Breast epithelium (tissue), 4 donors: ENCODE measurements around the gene EIF4A2. TPM values are rescaled to one million over a fixed set of nuclear protein-coding genes. Genes with fewer than 3 reads are reported as not detected.
"Not testable (repeated sequence)": the region's sequence is repeated elsewhere in the genome, so short reads cannot be mapped to it uniquely, and the experiment has no call there.

Experiments used
- DNase-seq, 2 donors: peaks; one replicate each; pipeline ENCODE4 v3.0.0-alpha.2; 2019; ENCODE audit warnings: low spot score in 2 of 2
- H3K27ac ChIP-seq, 2 donors: fragments of 200-600 bp; sonication (generic) in 1 of 2; one replicate each; pipeline ENCODE4 v1.5.1; 2016 to 2019; ENCODE audit warnings: mild to moderate bottlenecking in 1 of 2
- H3K27me3 ChIP-seq, 2 donors: fragments of 200-600 bp; sonication (generic) in 1 of 2; one replicate each; pipeline versions ENCODE4 v1.5.1 to v1.6.0; 2017 to 2019; ENCODE audit warnings: control low read depth in 1 of 2, mild to moderate bottlenecking in 1 of 2
- H3K36me3 ChIP-seq: fragments of 200-600 bp; one replicate; pipeline ENCODE4 v1.5.1; 2019
- H3K4me1 ChIP-seq, 2 donors: fragments of 200-600 bp; sonication (generic); one replicate each; pipeline ENCODE4 v1.5.1; 2016 to 2019; ENCODE audit warnings: control low read depth in 1 of 2
- H3K4me3 ChIP-seq, 3 donors: fragments of 200-600 bp; sonication (generic); 1 replicate in 2 of 3; 2 replicates in 1 of 3; pipeline ENCODE4 v1.5.1; 2016 to 2019; ENCODE audit warnings: mild to moderate bottlenecking in 3 of 3, moderate library complexity in 2 of 3
- H3K9me3 ChIP-seq, 2 donors: fragments of 200-600 bp; sonication (generic) in 1 of 2; one replicate each; pipeline ENCODE4 v1.5.1; 2016 to 2019; ENCODE audit warnings: control low read depth in 1 of 2
- CTCF ChIP-seq, 3 donors: fragments of 450-650 bp; IDR thresholded peaks; one replicate each; pipeline ENCODE4 v1.5.1; 2016 to 2017; ENCODE audit warnings: antibody characterized with exemption in 3 of 3, mild to moderate bottlenecking in 3 of 3, moderate library complexity in 3 of 3
- POLR2A ChIP-seq: fragments of 450-650 bp; IDR thresholded peaks from one replicate; pipeline ENCODE4 v1.6.1; 2016; ENCODE audit warnings: antibody characterized with exemption, mild to moderate bottlenecking, moderate library complexity
- POLR2AphosphoS5 ChIP-seq, 3 donors: sonication (generic); formaldehyde crosslinking; IDR thresholded peaks; one replicate each; pipeline ENCODE4 v1.6.1; 2017; ENCODE audit warnings: antibody characterized with exemption in 3 of 3
- intact Hi-C: fragments of 100-400 bp; cut with DNase I; formaldehyde crosslinking; loops from one replicate; pipeline ENCODE4 v1.15.1; 2023; ENCODE audit warnings: low total_unique reads
- total RNA-seq, 3 donors: library from RNA; depleted of rRNA; stranded (reverse); fragments of >200 nt; gene quantifications; one replicate each; pipeline ENCODE4 v1.1.0, GENCODE V29; 2016

Gene EIF4A2
- total RNA-seq, 3 donors from 2014 or later, result 264 to 592 (median 493) TPM

GRCh38 chr3:186814100-186814499 is 30.7 kb downstream of the EIF4A2 start:
- Histone ChIP-seq H3K36me3 (no peaks in the 10 kb centered on the region), H3K9me3 (no peaks in the 10 kb centered on the region), H3K4me3 (no peak overlapping the region), H3K4me1 (no peaks in the 10 kb centered on the region), H3K27ac (no peak overlapping the region), H3K27me3 (peaks cover 0 to 4% of the 10 kb centered on the region in 2 donors)
- intact Hi-C loops, result no loop called here
- TF ChIP-seq POLR2A (no peak), POLR2AphosphoS5 (IDR thresholded peaks at IDR 0.05) (no peak), CTCF (IDR thresholded peaks at IDR 0.05) (no peak)
- no peak for DNase-seq

- TF ChIP-seq CTCF (IDR thresholded peaks at IDR 0.05), result no peak
- TF ChIP-seq POLR2A, result no peak
- no peak for TF ChIP-seq POLR2AphosphoS5 (IDR thresholded peaks at IDR 0.05)
- H3K4me3 ChIP-seq, result no peak overlapping the region
- H3K27me3 ChIP-seq, result peaks cover 0 to 4% of the 10 kb centered on the region in 2 donors
- no peak for DNase-seq
- no peaks in the 10 kb centered on the region for H3K4me1 ChIP-seq
- intact Hi-C loops, result no loop called here
- no peaks in the 10 kb centered on the region for H3K9me3 ChIP-seq
- no peaks in the 10 kb centered on the region for H3K36me3 ChIP-seq
- no peak overlapping the region for H3K27ac ChIP-seq
Observed at GRCh38 chr3:186815435-186815834, 32.1 kb downstream of the EIF4A2 start.

- intact Hi-C loops, result no loop called here
- Histone ChIP-seq H3K4me3 (no peak overlapping the region), H3K36me3 (no peaks in the 10 kb centered on the region), H3K4me1 (no peaks in the 10 kb centered on the region), H3K27ac (no peak overlapping the region), H3K27me3 (no peaks in the 10 kb centered on the region), H3K9me3 (no peaks in the 10 kb centered on the region)
- TF ChIP-seq CTCF (IDR thresholded peaks at IDR 0.05) (no peak), POLR2A (no peak), POLR2AphosphoS5 (IDR thresholded peaks at IDR 0.05) (no peak)
- no peak for DNase-seq
Observed at GRCh38 chr3:186818516-186818915, 35.1 kb downstream of the EIF4A2 start.

GRCh38 chr3:186818956-186819355 is 35.6 kb downstream of the EIF4A2 start:
- no peaks in the 10 kb centered on the region for H3K36me3 ChIP-seq
- no peak overlapping the region for H3K4me3 ChIP-seq
- intact Hi-C loops, result no loop called here
- H3K4me1 ChIP-seq, result no peaks in the 10 kb centered on the region
- no peak for DNase-seq
- H3K27me3 ChIP-seq, result no peaks in the 10 kb centered on the region
- no peak overlapping the region for H3K27ac ChIP-seq
- TF ChIP-seq POLR2AphosphoS5 (IDR thresholded peaks at IDR 0.05) (no peak), CTCF (IDR thresholded peaks at IDR 0.05) (no peak), POLR2A (no peak)
- H3K9me3 ChIP-seq, result no peaks in the 10 kb centered on the region

- Histone ChIP-seq H3K9me3 (no peaks in the 10 kb centered on the region), H3K4me1 (no peaks in the 10 kb centered on the region), H3K27ac (no peak overlapping the region), H3K27me3 (peaks cover 0 to 24% of the 10 kb centered on the region in 2 donors), H3K36me3 (no peaks in the 10 kb centered on the region), H3K4me3 (no peak overlapping the region)
- intact Hi-C loops, result no loop called here
- DNase-seq, result no peak
- TF ChIP-seq CTCF (IDR thresholded peaks at IDR 0.05) (peak; percentile 13 to 50 (median 44)), POLR2AphosphoS5 (IDR thresholded peaks at IDR 0.05) (no peak)
Observed at GRCh38 chr3:186821429-186822387, 38.3 kb downstream of the EIF4A2 start.

- H3K4me3 ChIP-seq, H3K4me1 ChIP-seq, intact Hi-C loops, H3K27ac ChIP-seq, DNase-seq, H3K9me3 ChIP-seq, H3K36me3 ChIP-seq: not testable (repeated sequence)
- peaks cover 0 to 24% of the 10 kb centered on the region in 2 donors for H3K27me3 ChIP-seq
Observed at GRCh38 chr3:186822388-186822759, 39.0 kb downstream of the EIF4A2 start.
